Central memory CD8-positive, alpha-beta T cell (primary cell): ENCODE measurements around the gene SPAG4.

Source experiments
- ATAC-seq: fragments of 150-1000 bp; cut with Tn5 transposase; replicated peaks from 2 replicates; pipeline ENCODE4 v1.10.0; 2022; ENCODE audit warnings: mild to moderate bottlenecking, moderate FRiP score, moderate number of reproducible peaks; ENCODE audit not compliant: poor library complexity, severe bottlenecking; ENCODE audit errors: extremely low read depth
- DNase-seq, 2 donors: peaks; one replicate each; pipeline ENCODE4 v3.0.0; 2021; ENCODE audit warnings: low spot score in 2 of 2
- H3K27ac Mint-ChIP-seq: one replicate; pipeline ENCODE4 v1.8.0; 2022; ENCODE audit warnings: low read depth, mild to moderate bottlenecking, moderate library complexity, mixed read lengths
- H3K27me3 Mint-ChIP-seq: one replicate; pipeline ENCODE4 v1.8.0; 2022; ENCODE audit warnings: mixed read lengths
- H3K36me3 Mint-ChIP-seq: one replicate; pipeline ENCODE4 v1.8.0; 2022; ENCODE audit warnings: mild to moderate bottlenecking, moderate library complexity, mixed read lengths; ENCODE audit not compliant: insufficient read depth
- H3K4me1 Mint-ChIP-seq: one replicate; pipeline ENCODE4 v1.8.0; 2022; ENCODE audit warnings: mixed read lengths
- H3K4me3 Mint-ChIP-seq: one replicate; pipeline ENCODE4 v1.8.0; 2022; ENCODE audit warnings: mild to moderate bottlenecking, moderate library complexity, mixed read lengths
- H3K9me3 Mint-ChIP-seq: one replicate; pipeline ENCODE4 v1.8.0; 2022; ENCODE audit warnings: mixed read lengths

SPAG4 gene

GRCh38 chr20:35600993-35601973 is 14.3 kb upstream of the SPAG4 start:
- H3K27me3 Mint-ChIP-seq, result no peaks in the 10 kb centered on the region
- H3K36me3 Mint-ChIP-seq, result no peaks in the 10 kb centered on the region
- ATAC-seq, result peak; percentile 94
- H3K4me1 Mint-ChIP-seq, result no peaks in the 10 kb centered on the region
- DNase-seq, result peak; percentile 58 to 70
- peak overlapping the region; percentile 72 for H3K4me3 Mint-ChIP-seq
- no peak overlapping the region for H3K27ac Mint-ChIP-seq
- no peaks in the 10 kb centered on the region for H3K9me3 Mint-ChIP-seq

- ATAC-seq (no peak), DNase-seq (no peak)
- H3K4me3 Mint-ChIP-seq, result peak overlapping the region; percentile 72
- no peaks in the 10 kb centered on the region for H3K4me1 Mint-ChIP-seq
- no peaks in the 10 kb centered on the region for H3K9me3 Mint-ChIP-seq
- no peaks in the 10 kb centered on the region for H3K36me3 Mint-ChIP-seq
- H3K27me3 Mint-ChIP-seq, result no peaks in the 10 kb centered on the region
- no peak overlapping the region for H3K27ac Mint-ChIP-seq
These were observed 13.6 kb upstream of the SPAG4 start for GRCh38 chr20:35601990-35602389.

DNA sequence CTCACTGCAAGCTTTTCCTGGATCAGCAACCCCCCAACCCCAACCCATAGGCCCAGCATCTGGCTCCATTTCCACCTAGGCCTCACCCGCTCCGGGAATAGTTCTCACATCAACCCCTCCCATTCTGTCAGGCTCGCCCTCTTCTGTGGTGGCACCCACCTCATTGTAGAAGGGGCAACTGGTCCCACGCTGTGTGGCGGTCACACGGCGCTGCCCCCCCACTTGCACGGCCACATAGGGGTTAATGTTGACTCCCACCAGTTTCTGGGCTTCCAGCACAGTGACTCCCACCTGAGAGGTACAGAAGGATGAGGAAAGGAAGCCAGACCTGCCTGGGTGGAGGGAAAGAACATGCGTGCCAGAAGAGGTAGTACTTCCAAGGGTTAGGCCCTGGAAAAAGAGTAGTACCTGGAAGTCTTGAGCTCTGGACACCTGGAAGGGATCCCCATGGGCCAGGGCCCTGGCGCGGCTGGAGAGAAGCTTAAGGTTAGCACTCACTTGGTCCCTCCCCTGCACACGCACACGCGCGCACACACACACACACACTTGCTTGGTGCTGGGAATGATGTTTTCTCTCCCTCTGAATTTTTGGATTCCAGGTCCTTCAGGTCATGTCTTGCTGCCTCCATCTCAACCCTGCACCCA is 12.7 kb upstream of the SPAG4 start:
- H3K4me3 Mint-ChIP-seq, result peak overlapping the region; percentile 17
- ATAC-seq (no peak), DNase-seq (no peak)
- H3K9me3 Mint-ChIP-seq, result no peaks in the 10 kb centered on the region
- H3K27ac Mint-ChIP-seq, result no peak overlapping the region
- no peaks in the 10 kb centered on the region for H3K4me1 Mint-ChIP-seq
- H3K36me3 Mint-ChIP-seq, result no peaks in the 10 kb centered on the region
- H3K27me3 Mint-ChIP-seq, result no peaks in the 10 kb centered on the region

DNA sequence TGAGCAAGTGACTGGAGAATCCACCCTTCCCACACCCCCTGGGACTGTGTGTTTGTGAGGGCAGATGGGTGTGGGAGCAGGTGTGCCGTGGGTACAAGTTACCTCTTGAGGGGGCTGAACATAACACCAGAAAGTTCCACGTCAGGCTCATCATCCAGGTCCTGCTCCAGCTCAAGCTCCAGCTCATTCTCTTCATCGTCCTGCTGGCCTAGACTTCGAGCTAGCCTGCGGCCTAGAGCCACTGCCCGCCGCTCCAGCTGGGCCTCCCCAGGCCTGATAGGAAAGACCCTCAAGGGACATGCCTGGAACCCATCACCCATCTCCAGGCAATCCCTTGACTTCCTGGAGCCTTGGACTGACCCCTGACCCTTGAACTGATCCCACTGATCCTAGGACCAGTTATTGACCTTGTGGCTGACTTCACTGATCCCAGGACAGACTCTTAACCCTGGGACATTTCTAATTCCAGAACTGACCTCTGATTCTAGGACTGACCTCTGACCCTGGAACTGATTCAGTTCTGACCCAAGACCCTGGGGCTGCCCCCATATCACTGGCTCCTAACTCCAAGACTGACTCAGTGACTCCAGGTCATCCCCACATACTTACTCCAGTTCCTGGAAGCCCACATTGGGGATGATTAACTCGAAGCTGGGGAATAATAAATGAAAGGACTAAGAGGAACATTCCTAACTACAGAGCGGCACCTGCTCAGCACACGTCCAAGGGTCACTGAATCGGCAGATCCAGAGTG is 11.8 kb upstream of the SPAG4 start:
- Mint-ChIP-seq H3K36me3 (no peaks in the 10 kb centered on the region), H3K27ac (no peak overlapping the region), H3K9me3 (no peaks in the 10 kb centered on the region), H3K27me3 (no peaks in the 10 kb centered on the region), H3K4me3 (peak overlapping the region; percentile 27), H3K4me1 (no peaks in the 10 kb centered on the region)
- ATAC-seq, result no peak
- no peak for DNase-seq

- Mint-ChIP-seq H3K4me1 (no peaks in the 10 kb centered on the region), H3K27me3 (no peaks in the 10 kb centered on the region), H3K9me3 (no peaks in the 10 kb centered on the region), H3K27ac (no peak overlapping the region), H3K4me3 (no peak overlapping the region), H3K36me3 (no peaks in the 10 kb centered on the region)
- ATAC-seq, result no peak
- DNase-seq, result no peak
These were observed 11.2 kb upstream of the SPAG4 start for GRCh38 chr20:35604449-35604747.

- Mint-ChIP-seq H3K9me3 (no peaks in the 10 kb centered on the region), H3K4me1 (no peaks in the 10 kb centered on the region), H3K4me3 (no peak overlapping the region), H3K36me3 (peaks cover 1% of the 10 kb centered on the region), H3K27me3 (no peaks in the 10 kb centered on the region), H3K27ac (no peak overlapping the region)
- ATAC-seq, result no peak
- no peak for DNase-seq
These were observed 9.5 kb upstream of the SPAG4 start for GRCh38 chr20:35606127-35606526.

- ATAC-seq, result no peak
- peaks cover 1% of the 10 kb centered on the region for H3K36me3 Mint-ChIP-seq
- no peaks in the 10 kb centered on the region for H3K9me3 Mint-ChIP-seq
These were observed 8.5 kb upstream of the SPAG4 start for GRCh38 chr20:35607003-35607735.

GRCh38 chr20:35610833-35611427 is 4.7 kb upstream of the SPAG4 start:
- ATAC-seq, result no peak
- no peak overlapping the region for H3K27ac Mint-ChIP-seq
- H3K9me3 Mint-ChIP-seq, result no peaks in the 10 kb centered on the region
- no peaks in the 10 kb centered on the region for H3K27me3 Mint-ChIP-seq
- DNase-seq, result no peak
- H3K4me3 Mint-ChIP-seq, result no peak overlapping the region
- peaks cover 7% of the 10 kb centered on the region for H3K4me1 Mint-ChIP-seq
- peaks cover 13% of the 10 kb centered on the region for H3K36me3 Mint-ChIP-seq

More at GRCh38 chr20:35607003-35607735, 8.5 kb upstream of the SPAG4 start:
- Mint-ChIP-seq H3K4me1 (no peaks in the 10 kb centered on the region), H3K27ac (no peak overlapping the region), H3K4me3 (no peak overlapping the region), H3K27me3 (no peaks in the 10 kb centered on the region)
- no peak for DNase-seq

- Mint-ChIP-seq H3K36me3 (peaks cover 18% of the 10 kb centered on the region), H3K4me3 (no peak overlapping the region), H3K4me1 (peaks cover 9% of the 10 kb centered on the region), H3K9me3 (no peaks in the 10 kb centered on the region), H3K27ac (no peak overlapping the region), H3K27me3 (no peaks in the 10 kb centered on the region)
- DNase-seq (no peak), ATAC-seq (no peak)
These were observed 4.1 kb upstream of the SPAG4 start for GRCh38 chr20:35611482-35611881.

DNA sequence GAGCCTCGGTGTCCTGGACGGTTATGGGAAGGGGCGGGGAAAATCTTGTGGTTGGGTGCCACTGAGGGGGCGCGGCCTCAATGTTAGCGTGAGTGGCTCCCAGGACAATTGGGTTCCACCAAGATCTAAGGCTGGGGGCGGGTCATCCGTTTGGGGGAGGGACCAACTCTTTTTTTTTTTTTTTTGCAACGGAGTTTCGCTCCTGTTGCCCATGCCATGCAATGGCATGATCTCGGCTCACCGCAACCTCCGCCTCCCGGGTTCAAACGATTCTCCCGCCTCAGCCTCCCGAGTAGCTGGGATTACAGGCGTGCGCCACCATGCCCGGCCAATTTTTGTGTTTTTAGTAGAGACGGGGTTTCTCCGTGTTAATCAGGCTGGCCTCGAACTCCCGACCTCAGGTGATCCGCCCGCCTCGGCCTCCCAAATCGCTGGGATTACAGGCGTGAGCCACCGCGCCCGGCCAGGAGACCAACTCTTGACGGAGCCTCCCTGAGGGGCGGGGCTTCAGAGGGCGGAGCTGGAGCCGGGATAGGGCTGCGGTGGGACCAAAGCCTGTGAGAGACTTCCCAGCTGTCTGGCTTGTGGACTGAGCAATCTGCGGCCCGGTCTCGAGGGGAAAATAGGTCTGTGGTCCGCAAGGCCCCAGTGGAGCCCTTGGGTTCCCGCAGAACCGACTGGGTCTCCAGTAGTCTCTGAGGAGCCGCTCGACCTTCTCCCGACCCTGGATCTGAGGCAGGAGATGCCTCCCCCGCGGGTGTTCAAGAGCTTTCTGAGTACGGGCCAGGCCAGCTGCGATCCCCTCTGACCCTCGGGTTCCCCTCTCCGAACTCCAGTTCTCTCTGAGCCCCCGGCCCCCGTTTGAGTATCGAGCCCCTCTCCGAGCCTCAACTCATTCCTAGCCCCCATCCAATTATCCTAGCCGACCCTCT is 1.1 kb downstream of the SPAG4 start:
- Mint-ChIP-seq H3K27ac (peak overlapping the region; percentile 100), H3K9me3 (no peaks in the 10 kb centered on the region), H3K27me3 (no peaks in the 10 kb centered on the region), H3K4me1 (peaks cover 38% of the 10 kb centered on the region), H3K4me3 (peak overlapping the region; percentile 87), H3K36me3 (peaks cover 27% of the 10 kb centered on the region)
- DNase-seq (no peak), ATAC-seq (no peak)
